NCI-H82 treated with DMSO at 0.1 percent for 48 hours (cell line): ENCODE measurements around the gene THAP4.
"Not testable (repeated sequence)": the region's sequence is repeated elsewhere in the genome, so short reads cannot be mapped to it uniquely, and the experiment has no call there.

Source experiments
- DNase-seq: peaks from one replicate; lab custom pipeline; 2025; ENCODE audit not compliant: unreplicated experiment; lab: John Stamatoyannopoulos, UW

THAP4 gene

DNA sequence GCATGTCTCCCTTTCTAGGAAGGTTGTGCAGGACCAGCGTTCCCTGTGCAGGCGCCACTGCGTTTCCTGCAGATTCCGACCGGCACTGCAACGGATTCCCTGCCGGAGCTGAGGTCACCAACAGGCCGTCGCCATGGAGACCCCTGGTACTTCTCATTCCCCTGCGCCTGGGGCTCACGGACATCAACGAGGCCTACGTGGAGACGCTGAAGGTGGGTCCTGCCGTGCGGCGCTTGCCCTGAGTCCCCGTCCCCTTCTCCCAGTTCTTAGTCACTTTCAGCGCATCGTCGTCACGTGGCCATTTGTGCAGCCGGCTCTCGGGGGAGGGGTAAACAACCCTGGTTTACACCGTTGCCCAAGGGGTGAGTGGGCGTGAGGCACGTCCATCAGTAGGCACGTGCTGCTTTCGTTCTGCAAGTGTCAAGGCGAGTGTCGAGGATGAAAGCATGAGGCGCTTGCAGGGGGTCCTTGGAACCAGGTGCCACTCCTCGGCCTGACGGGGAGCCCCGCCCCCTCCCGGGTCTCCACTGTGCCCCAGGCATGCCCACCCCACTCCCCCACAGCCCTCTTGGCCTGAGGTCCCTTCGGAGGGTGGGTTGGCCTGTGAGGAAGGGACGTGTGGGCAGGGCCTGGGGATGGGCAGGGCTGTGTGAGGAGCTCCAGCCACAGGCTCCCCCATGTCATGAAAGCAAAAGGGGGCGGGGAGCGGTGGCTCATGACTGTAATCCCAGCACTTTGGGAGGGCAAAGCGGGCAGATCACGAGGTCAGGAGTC is 29.9 kb upstream of the THAP4 start:
- DNase-seq = no peak

- no peak for DNase-seq
These were observed 28.9 kb upstream of the THAP4 start for GRCh38 chr2:241665731-241666440.

GRCh38 chr2:241662731-241663130 is 25.8 kb upstream of the THAP4 start:
- not testable (repeated sequence) for DNase-seq

DNA sequence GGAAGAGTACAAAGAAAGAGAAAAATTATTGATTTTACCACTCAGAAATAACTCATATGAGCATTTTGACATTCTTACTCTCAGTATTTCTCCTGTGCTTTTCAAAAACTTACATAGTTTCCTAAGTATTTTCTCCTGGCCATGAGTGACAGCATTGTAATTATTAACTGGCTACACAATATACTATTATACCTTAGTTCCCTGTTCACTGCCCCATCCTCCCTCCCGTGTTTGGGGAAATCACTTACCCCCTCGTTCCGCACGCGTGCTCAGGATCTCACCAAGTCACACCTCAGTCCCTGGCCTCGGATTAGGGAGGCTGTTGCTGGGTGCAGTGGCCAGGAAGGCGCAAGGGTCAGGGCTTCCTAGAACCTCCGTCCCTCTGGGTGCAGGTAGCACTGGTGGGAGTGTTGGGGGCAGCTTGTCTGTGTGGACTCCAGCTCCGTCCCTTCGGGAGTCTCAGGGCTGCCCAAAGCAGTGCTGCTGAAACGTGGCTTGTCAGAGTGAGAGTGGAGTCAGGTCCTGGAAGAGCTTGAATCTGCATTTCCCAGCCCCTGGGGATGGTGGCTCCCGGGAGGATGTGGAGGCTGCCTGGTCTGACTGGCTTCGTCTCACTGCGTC is 23.7 kb upstream of the THAP4 start:
- no peak for DNase-seq

DNA sequence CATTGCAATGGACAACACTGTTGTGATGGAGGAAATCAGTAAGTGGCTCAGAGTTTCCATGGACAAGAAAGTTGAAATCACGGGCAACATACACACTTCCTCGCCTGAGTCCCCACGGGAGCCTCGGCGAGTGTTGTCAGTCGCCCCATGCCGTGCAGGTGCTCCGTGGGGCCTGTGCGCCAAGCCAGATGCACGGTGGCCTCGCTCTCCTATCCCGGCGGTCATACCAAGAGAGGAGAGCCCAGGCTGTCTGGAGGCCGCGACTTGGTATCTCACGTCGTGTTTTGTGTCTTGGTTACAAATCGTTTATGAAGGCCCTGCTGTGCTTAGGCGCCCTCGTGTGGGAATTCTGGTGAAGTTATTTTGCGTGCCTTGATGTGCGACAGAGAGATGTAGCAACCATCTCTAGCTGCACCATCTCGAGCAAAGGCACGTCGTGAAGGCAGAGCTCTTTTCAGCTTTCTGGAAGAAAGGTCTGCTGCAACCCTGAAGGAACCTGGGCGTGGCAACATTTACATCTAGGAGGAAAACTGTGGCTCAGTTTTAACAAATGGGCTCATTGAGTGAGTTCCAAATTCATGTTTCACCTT is 22.3 kb upstream of the THAP4 start:
- peak; percentile 19 for DNase-seq

DNA sequence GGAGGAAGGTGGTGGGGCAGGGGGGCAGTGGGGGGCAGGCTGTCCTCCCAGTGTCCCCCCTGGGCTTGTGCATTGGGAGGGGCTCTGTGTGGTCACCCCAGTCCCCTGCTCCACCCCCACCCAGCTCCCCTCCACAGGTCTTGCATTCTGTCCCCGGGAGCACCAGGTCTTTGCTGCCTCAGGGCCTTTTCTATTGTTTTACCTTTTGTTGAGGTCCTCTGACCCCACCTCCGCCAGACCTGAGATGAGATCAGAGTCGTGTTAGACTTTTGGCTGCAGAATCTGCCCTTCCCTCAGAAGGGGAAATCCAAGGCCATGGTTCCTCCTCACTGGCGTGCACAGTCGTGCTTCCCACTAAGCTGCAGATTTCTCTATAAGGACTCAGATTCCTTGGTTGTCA is 21.3 kb upstream of the THAP4 start:
- DNase-seq = no peak

GRCh38 chr2:241657786-241658254 is 20.9 kb upstream of the THAP4 start:
- no peak for DNase-seq

DNA sequence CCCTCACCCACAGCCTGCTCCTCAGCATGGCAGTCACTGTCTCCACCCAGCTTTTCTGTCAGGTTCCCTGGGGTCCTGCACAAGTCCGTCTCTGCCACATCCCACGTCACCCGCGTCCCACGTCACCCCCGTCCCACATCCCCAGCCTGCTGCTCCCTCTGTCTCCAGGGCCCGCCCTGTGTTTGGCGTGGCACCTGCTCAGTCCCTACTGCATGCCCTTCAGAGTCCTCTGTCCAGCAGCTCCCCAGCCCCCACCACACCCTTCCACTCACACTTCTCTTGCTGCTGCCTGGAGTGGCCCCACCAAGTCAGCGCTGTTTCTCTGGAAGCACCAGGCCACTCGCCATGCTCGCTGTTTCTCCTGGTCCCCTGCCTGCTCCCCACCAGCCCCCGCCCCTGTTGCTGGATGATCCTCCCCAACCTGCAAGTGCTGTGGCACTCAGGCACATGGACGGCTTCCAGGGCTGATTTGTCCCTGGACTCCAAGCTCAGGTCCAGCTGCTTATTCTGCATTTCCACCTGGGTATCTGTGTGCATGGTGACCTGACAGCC is 19.3 kb upstream of the THAP4 start:
- DNase-seq = no peak

DNA sequence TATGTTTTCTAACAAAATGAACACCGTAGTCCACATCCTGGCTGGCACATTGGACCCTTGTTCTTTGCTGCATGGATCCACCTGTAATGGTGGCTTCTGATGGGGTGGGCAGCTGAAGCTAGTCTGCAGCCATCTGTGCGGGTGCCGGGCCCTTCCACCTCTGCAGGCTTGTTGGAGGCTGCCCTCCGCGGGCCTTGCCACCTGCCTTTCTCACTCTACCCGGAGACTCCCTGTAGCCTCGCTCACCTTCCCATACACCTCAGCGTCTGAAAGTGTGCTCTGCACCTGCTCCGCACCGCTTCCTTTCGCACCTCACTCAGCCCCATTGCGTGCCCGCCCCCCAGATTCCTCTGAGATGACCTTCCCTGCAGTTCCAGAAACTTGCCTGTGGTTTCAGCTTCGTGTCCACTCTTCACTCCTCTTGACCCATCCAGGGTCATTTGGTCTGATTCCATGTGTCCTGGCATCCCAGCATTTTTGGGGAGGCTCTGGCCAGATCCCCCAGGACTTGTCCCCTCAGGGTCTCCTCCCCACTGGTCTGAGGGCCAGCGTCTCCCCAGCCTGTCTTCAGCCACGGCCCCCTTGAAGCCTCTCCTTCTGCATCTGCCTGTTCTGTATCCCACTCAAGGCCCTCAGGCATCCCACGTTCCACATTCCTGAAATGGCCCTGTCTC is 18.7 kb upstream of the THAP4 start:
- DNase-seq = no peak

DNA sequence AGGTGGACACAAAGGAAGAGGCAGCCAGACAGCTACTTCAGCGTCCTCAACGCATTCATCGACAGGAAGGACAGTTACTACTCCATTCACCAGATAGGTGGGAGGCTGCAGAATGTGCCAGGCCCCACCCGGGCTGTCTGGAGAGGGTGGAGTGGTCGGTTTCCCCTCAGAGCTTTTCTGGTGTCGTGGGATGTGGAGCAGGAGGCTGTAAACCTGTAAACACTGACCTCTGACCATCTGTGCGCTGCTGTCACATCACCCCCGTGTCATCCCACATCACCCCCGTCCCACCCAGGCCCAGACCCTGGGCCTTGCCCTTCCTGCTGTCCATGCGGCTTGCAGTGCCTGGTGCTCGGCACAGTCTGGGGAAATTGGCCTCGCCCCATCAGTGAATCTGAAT is 17.6 kb upstream of the THAP4 start:
- no peak for DNase-seq

GRCh38 chr2:241653210-241653750 is 16.3 kb upstream of the THAP4 start:
- no peak for DNase-seq

GRCh38 chr2:241652722-241653121 is 15.8 kb upstream of the THAP4 start:
- DNase-seq = no peak

DNA sequence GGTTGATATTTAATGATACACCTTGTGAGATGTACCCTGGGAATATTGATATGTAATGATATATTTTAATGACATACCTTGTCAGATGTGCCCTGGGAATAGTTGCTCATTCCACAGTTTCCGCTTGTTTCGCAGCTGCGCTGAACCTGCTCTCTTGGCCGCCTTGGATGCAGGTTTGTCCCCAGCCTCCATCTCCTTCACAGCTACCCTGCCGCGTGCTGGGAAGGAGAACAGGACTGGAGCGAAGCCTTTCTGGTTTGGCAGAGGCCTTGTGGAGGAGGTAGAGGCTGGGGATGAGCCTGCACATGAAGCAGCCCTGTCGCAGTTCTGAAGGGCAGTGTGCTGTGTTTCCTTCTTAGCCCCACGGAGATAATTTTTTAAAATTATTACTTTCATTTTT is 15.2 kb upstream of the THAP4 start:
- no peak for DNase-seq

GRCh38 chr2:241649927-241650326 is 13.0 kb upstream of the THAP4 start:
- DNase-seq = no peak

GRCh38 chr2:241649404-241649803 is 12.4 kb upstream of the THAP4 start:
- no peak for DNase-seq

- no peak for DNase-seq
These were observed 11.5 kb upstream of the THAP4 start for GRCh38 chr2:241648453-241648852.

DNA sequence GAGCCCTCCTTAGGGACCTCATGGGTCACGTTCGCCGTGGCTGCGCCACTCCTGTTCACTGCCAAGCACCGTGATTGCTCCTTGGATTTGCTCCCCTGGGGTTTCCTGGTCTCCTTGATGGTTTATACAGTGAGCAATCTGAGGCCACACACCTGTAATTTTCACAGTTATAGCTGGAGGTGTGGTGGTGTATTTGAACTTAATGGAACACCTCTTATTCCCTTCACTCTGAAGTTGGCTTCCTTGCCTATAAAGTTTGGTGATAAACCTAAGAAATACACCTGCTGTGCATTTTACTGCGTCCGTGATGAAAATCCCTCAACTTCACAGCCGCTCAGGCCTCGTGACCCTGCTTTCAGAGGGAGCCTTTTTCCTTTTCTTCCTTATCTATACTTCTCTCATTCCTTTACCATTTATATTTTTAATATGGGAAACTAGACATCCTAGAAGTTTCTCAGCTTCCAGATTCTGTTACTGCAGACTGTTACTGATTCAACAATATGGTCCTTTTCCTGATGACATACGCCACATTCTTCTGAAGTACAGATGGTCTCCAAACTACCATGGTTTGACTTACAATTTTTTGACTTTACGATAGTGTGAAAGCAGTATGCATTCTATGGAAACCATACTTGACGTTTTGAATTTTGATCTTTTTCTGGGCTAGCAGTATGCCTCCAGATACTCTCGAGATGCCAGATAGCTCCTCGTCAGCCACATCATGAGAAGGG is 9.1 kb upstream of the THAP4 start:
- no peak for DNase-seq

GRCh38 chr2:241645056-241645914 is 8.3 kb upstream of the THAP4 start:
- no peak for DNase-seq

DNA sequence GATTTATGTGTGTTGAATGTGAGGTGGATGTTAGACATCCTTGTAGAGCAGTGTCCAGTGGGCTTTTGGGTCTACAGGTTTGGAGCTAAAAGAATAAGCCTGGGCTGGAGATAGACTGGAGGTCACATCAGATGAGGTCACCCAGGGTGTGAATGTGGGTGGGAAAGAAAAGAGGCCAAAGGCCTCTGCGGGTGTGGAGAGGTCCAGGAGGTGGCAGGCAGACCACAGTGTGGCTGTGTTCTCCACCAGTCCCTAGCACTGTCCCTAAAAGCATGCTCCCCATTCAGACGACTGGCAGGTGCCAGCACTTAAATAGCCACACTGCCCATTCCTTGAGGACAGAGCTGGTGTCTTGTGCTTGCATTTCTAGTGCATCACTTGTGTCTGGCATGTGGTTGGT is 4.7 kb upstream of the THAP4 start:
- no peak for DNase-seq
